Endothelial cell of umbilical vein (primary cell): ENCODE data around the gene TMEM52B. TPM values are rescaled to one million over a fixed set of nuclear protein-coding genes. Genes with fewer than 3 reads are reported as not detected.
A peak's percentile ranks its signal among the peaks of the same experiment; 100 is the strongest.

Experiments used
- BruUV-seq: library from RNA; stranded (reverse); fragments of 400-500 nt; replicated peaks from 2 replicates; lab custom pipeline; 2021; lab: Mats Ljungman, UMichigan
- CTCF ChIA-PET: fragments of 300-600, 350-600 bp; sonication (Branson Sonifier 250); formaldehyde crosslinking; loops from one replicate; lab custom pipeline; 2021; ENCODE audit warnings: antibody characterized with exemption, inconsistent platforms; lab: Charles Lee
- POLR2A ChIA-PET: fragments of 300-600, 350-600 bp; sonication (Branson Sonifier 250); formaldehyde crosslinking; loops from one replicate; lab custom pipeline; 2021; ENCODE audit warnings: antibody characterized with exemption, inconsistent platforms; lab: Charles Lee
- DNase-seq: peaks from one replicate; pipeline ENCODE4 v3.0.0-alpha.2; 2011; ENCODE audit warnings: low read depth, low spot score
- FAIRE-seq: peaks from 2 replicates; lab custom pipeline; 2011; peaks lifted over from hg19 to GRCh38; lab: Jason Lieb, UNC
- H2AFZ ChIP-seq: 2 replicates; pipeline ENCODE4 v1.6.0; 2012; ENCODE audit warnings: low read depth, low read length, control low read depth, inconsistent platforms
- H3K27ac ChIP-seq: 2 replicates; pipeline ENCODE4 v1.5.1; 2011; ENCODE audit warnings: low read depth, mild to moderate bottlenecking, control low read depth, low read length, moderate library complexity; ENCODE audit not compliant: insufficient read depth
- H3K27me3 ChIP-seq, 2 experiments: 2 replicates each; pipeline versions ENCODE4 v1.6.0 to v1.6.1; 2011; ENCODE audit warnings: low read length in 2 of 2, mixed read lengths in 1 of 2; ENCODE audit not compliant: control insufficient read depth in 2 of 2, insufficient read depth in 2 of 2
- H3K36me3 ChIP-seq, 2 experiments: 2 replicates in 1 of 2; 3 replicates in 1 of 2; pipeline ENCODE4 v1.5.1; 2011; ENCODE audit warnings: low read length in 2 of 2, mild to moderate bottlenecking in 1 of 2, moderate library complexity in 1 of 2; ENCODE audit not compliant: control insufficient read depth in 2 of 2, insufficient read depth in 2 of 2; ENCODE audit errors: extremely low read depth in 1 of 2
- H3K4me1 ChIP-seq: 3 replicates; pipeline ENCODE4 v1.5.1; 2011; ENCODE audit warnings: mild to moderate bottlenecking, low read length; ENCODE audit not compliant: control insufficient read depth, insufficient read depth; ENCODE audit errors: extremely low read depth
- H3K4me2 ChIP-seq: 2 replicates; pipeline ENCODE4 v1.6.1; 2011; ENCODE audit warnings: low read length, control low read depth, mixed read lengths; ENCODE audit not compliant: insufficient read depth
- H3K4me3 ChIP-seq, 3 experiments: fragments of 200-600 bp in 1 of 3; sonication (generic), shearing (Covaris generic) in 1 of 3; replicated peaks in 1 of 3; 2 replicates each; pipeline ENCODE4 v1.5.1; 2011 to 2016; ENCODE audit warnings: control low read depth in 3 of 3, low read length in 3 of 3, mild to moderate bottlenecking in 2 of 3, inconsistent platforms in 1 of 3, low read depth in 1 of 3, moderate library complexity in 1 of 3; ENCODE audit not compliant: insufficient read depth in 1 of 3
- H3K79me2 ChIP-seq: 2 replicates; pipeline ENCODE4 v1.6.0; 2012; ENCODE audit warnings: low read length, inconsistent platforms; ENCODE audit not compliant: control insufficient read depth, insufficient read depth
- H3K9ac ChIP-seq: replicated peaks from 2 replicates; pipeline ENCODE3; 2011; ENCODE audit warnings: low read length, control low read depth; ENCODE audit not compliant: insufficient read depth; ENCODE audit errors: extremely low read depth
- H3K9me1 ChIP-seq: replicated peaks from 3 replicates; pipeline ENCODE4 v1.6.0; 2011; ENCODE audit warnings: mild to moderate bottlenecking, low read length; ENCODE audit not compliant: control insufficient read depth, insufficient read depth; ENCODE audit errors: extremely low read depth
- H3K9me3 ChIP-seq: replicated peaks from 2 replicates; pipeline ENCODE4 v1.5.1; 2012; ENCODE audit warnings: low read length, inconsistent platforms; ENCODE audit not compliant: control insufficient read depth, insufficient read depth
- H4K20me1 ChIP-seq: replicated peaks from 2 replicates; pipeline ENCODE3; 2011; ENCODE audit warnings: mild to moderate bottlenecking, low read length; ENCODE audit not compliant: control insufficient read depth, insufficient read depth; ENCODE audit errors: extremely low read depth
- CTCF ChIP-seq, 2 donors: IDR thresholded peaks; 1 replicate in 1 of 2; 2 replicates in 1 of 2; pipeline ENCODE4 v1.5.1; 2011; ENCODE audit warnings: low read length in 2 of 2, mild to moderate bottlenecking in 2 of 2, moderate library complexity in 2 of 2, control low read depth in 1 of 2, inconsistent platforms in 1 of 2, low read depth in 1 of 2; ENCODE audit not compliant: insufficient read depth in 1 of 2; ENCODE audit errors: extremely low read depth in 1 of 2
- EZH2 ChIP-seq: IDR thresholded peaks from 2 replicates; pipeline ENCODE4 v1.6.1; 2012; ENCODE audit warnings: borderline replicate concordance, low read depth, mild to moderate bottlenecking, moderate library complexity, low read length, inconsistent platforms; ENCODE audit not compliant: severe bottlenecking
- FOS ChIP-seq: IDR thresholded peaks from 2 replicates; pipeline ENCODE4 v1.6.1; 2011; ENCODE audit warnings: mild to moderate bottlenecking, low read length, moderate library complexity, borderline replicate concordance; ENCODE audit not compliant: insufficient read depth
- GATA2 ChIP-seq: IDR thresholded peaks from 2 replicates; pipeline ENCODE4 v1.7.0; 2011; ENCODE audit warnings: low read depth, mild to moderate bottlenecking, moderate library complexity, mixed read lengths, low read length; ENCODE audit not compliant: insufficient read length, insufficient read depth
- JUN ChIP-seq: IDR thresholded peaks from 2 replicates; pipeline ENCODE4 v1.6.1; 2011; ENCODE audit warnings: borderline replicate concordance, low read depth; ENCODE audit not compliant: insufficient read length, insufficient read depth
- MAX ChIP-seq: IDR thresholded peaks from 2 replicates; pipeline ENCODE4 v1.6.1; 2011; ENCODE audit not compliant: insufficient read depth, insufficient read length
- MYC ChIP-seq: IDR thresholded peaks from one replicate; pipeline ENCODE4 v1.6.1; 2011; ENCODE audit warnings: mild to moderate bottlenecking, low read depth, low read length
- POLR2A ChIP-seq: IDR thresholded peaks from 2 replicates; pipeline ENCODE4 v1.6.1; 2012; ENCODE audit warnings: low read depth, mild to moderate bottlenecking, control low read depth, low read length
- POLR2AphosphoS5 ChIP-seq: IDR thresholded peaks from 2 replicates; pipeline ENCODE4 v1.6.1; 2012; ENCODE audit warnings: low read depth, mild to moderate bottlenecking, control low read depth, low read length, moderate library complexity; ENCODE audit not compliant: insufficient read depth
- dilution Hi-C: fragments of 300-500 bp; cut with MboI; formaldehyde crosslinking; loops from one replicate; pipeline ENCODE4 v1.15.0; 2019; ENCODE audit warnings: low sequenced_read_pairs; ENCODE audit not compliant: extremely low pct_ligation_motif_present
- intact Hi-C: fragments of 100-400 bp; cut with micrococcal nuclease; formaldehyde crosslinking; loops from one replicate; pipeline ENCODE4 v1.10.0; 2022
- polyA plus RNA-seq, 4 experiments: library from polyadenylated mRNA; depleted of rRNA in 3 of 4; stranded (reverse) in 3 of 4; unstranded in 1 of 4; fragments of >200 nt; gene quantifications; 2 replicates each; pipeline versions ENCODE4 v1.2.1 to v1.2.3, GENCODE V29; 2011 to 2012; ENCODE audit warnings: missing spikeins in 1 of 4
- total RNA-seq: library from RNA; stranded (reverse); gene quantifications from 2 replicates; pipeline ENCODE4 v1.2.3, GENCODE V29; 2021

The TMEM52B gene
- total and polyA plus RNA-seq, 2 donors (not counting 3 experiments of a cell fraction or from before 2014, with no cell fraction given) = 0.24 TPM; not detected in 1

DNA sequence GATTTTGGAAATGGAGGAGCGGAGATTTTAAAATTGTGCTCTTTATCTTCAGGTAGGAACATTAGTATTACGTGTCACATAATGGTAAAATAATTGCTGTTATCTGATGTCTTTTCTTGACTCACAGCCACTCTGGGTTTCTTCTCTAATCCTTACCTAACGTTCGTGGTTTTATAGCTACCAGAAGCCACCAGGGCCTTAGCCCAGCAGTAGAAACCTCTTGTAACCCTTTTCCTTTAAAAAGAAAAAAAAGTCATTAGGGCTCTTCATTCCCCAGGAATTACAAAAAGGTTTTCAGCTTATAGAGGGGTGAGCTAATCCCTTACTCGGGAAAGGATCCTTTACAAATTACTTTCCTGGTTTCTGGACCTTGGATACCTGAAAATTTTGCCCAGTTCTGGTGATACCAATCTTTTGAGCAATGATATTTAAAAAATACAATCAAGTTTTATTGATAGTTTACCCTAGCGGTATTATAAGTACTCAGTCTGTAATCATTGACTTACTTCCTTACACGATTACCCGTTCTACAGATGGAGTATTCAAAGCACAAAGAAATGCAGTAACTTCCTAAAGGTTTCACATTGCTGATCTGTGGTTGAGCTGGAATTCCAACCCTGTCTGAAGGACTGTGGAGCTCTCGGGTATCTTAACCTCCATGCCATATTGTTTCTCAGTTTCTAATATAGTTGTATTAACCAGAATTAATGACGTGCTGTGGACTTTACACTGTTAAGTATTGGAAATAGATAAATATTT lies 35.5 kb downstream of the TMEM52B start:
- dilution Hi-C loops = no loop called here
- Histone ChIP-seq H3K4me1 (peaks cover 11% of the 10 kb centered on the region), H3K4me3 (peak overlapping the region; percentile 46 to 99 (median 93)), H3K4me2 (peak overlapping the region; percentile 100), H3K9me1 (no peaks in the 10 kb centered on the region), H3K79me2 (peaks cover 38% of the 10 kb centered on the region), H3K9ac (peak overlapping the region; percentile 98), H3K36me3 (peaks cover 0 to 3% of the 10 kb centered on the region in 2 experiments), H4K20me1 (no peaks in the 10 kb centered on the region), H3K27me3 (no peaks in the 10 kb centered on the region), H3K27ac (peak overlapping the region; percentile 96), H2AFZ (no peak overlapping the region), H3K9me3 (no peaks in the 10 kb centered on the region)
- POLR2A ChIA-PET = interaction anchor here (0.8 kb wide), 1 partner anchor 13 kb away, joined by 3 read pairs; no protein-coding TSS in a partner anchor
- TF ChIP-seq CTCF (IDR thresholded peaks at IDR 0.05; ENCODE audit: extremely low read depth in 1 of 2, insufficient read depth in 1 of 2, low read depth in 1 of 2, low read length in 2 of 2) (no peak), EZH2 (no peak), MAX (no peak), MYC (no peak), JUN (no peak), FOS (no peak), POLR2A (no peak), GATA2 (no peak), POLR2AphosphoS5 (no peak)
- intact Hi-C loops = loop anchor here (5.0 kb wide), 2 partner anchors 197 to 458 kb away; partner anchors contain the start of gene STYK1
- BruUV-seq = no TSS peak
- DNase-seq = peak; percentile 67
- peak; percentile 79 for FAIRE-seq
- CTCF ChIA-PET = interaction anchor here (1.1 to 4.0 kb wide), 5 partner anchors 9 to 536 kb away, joined by 3 to 22 read pairs (median 6); no protein-coding TSS in a partner anchor
